CD14-positive monocyte (primary cell): Measurements from ENCODE around the gene NDUFAF2. TPM values are rescaled to one million over a fixed set of nuclear protein-coding genes. Genes with fewer than 3 reads are reported as not detected.
"Not testable (repeated sequence)": the region's sequence is repeated elsewhere in the genome, so short reads cannot be mapped to it uniquely, and the experiment has no call there.

Source experiments
- DNase-seq, 3 donors: peaks; one replicate each; pipeline ENCODE4 v3.0.0-alpha.2; 2011 to 2022
- H2AFZ ChIP-seq: 2 replicates; pipeline ENCODE4 v1.6.0; 2012; ENCODE audit warnings: mild to moderate bottlenecking, low read depth, low read length, inconsistent platforms; ENCODE audit not compliant: insufficient read depth, poor library complexity, severe bottlenecking
- H3K27ac ChIP-seq, 2 donors: 1 replicate in 1 of 2; 2 replicates in 1 of 2; pipeline ENCODE4 v1.5.1; 2012 to 2013; ENCODE audit warnings: low read length in 2 of 2, control low read depth in 1 of 2, inconsistent platforms in 1 of 2, low read depth in 1 of 2, mild to moderate bottlenecking in 1 of 2
- H3K27me3 ChIP-seq, 2 donors: one replicate each; pipeline versions ENCODE4 v1.6.0 to v1.6.1; 2011 to 2013; ENCODE audit warnings: low read length in 2 of 2; ENCODE audit not compliant: control insufficient read depth in 2 of 2, insufficient read depth in 2 of 2
- H3K36me3 ChIP-seq, 2 donors: replicated peaks in 1 of 2; 1 replicate in 1 of 2; 2 replicates in 1 of 2; pipeline versions ENCODE4 v1.5.1 to v1.6.1; 2012 to 2013; ENCODE audit warnings: low read length in 2 of 2, control low read depth in 1 of 2, inconsistent platforms in 1 of 2, mild to moderate bottlenecking in 1 of 2; ENCODE audit not compliant: insufficient read depth in 2 of 2, control insufficient read depth in 1 of 2
- H3K4me1 ChIP-seq, 2 donors: 1 replicate in 1 of 2; 2 replicates in 1 of 2; pipeline versions ENCODE4 v1.5.1 to v1.6.1; 2012 to 2013; ENCODE audit warnings: low read length in 2 of 2, control low read depth in 1 of 2, inconsistent platforms in 1 of 2, mild to moderate bottlenecking in 1 of 2, moderate library complexity in 1 of 2; ENCODE audit not compliant: insufficient read depth in 2 of 2, control insufficient read depth in 1 of 2
- H3K4me2 ChIP-seq: replicated peaks from 2 replicates; pipeline ENCODE3; 2012; ENCODE audit warnings: low read length, moderate library complexity, mild to moderate bottlenecking; ENCODE audit not compliant: poor library complexity, severe bottlenecking; ENCODE audit errors: extremely low read depth
- H3K4me3 ChIP-seq, 3 experiments: fragments of 200-600 bp in 1 of 3; sonication (generic) in 1 of 3; replicated peaks in 1 of 3; 1 replicate in 2 of 3; 2 replicates in 1 of 3; pipeline ENCODE4 v1.5.1; 2011 to 2013; ENCODE audit warnings: low read length in 3 of 3, mild to moderate bottlenecking in 3 of 3, control low read depth in 2 of 3, low read depth in 2 of 3, inconsistent platforms in 1 of 3, moderate library complexity in 1 of 3
- H3K79me2 ChIP-seq: 2 replicates; pipeline ENCODE4 v1.6.0; 2012; ENCODE audit warnings: mild to moderate bottlenecking, control low read depth, inconsistent platforms, low read length, moderate library complexity; ENCODE audit not compliant: insufficient read depth
- H3K9ac ChIP-seq: 2 replicates; pipeline ENCODE4 v1.6.0; 2017; ENCODE audit warnings: low read length, mild to moderate bottlenecking; ENCODE audit not compliant: insufficient read depth, poor library complexity, severe bottlenecking
- H3K9me3 ChIP-seq, 2 donors: replicated peaks in 1 of 2; 1 replicate in 1 of 2; 2 replicates in 1 of 2; pipeline versions ENCODE4 v1.5.1 to v1.6.1; 2012 to 2013; ENCODE audit warnings: low read length in 2 of 2, control low read depth in 1 of 2; ENCODE audit not compliant: control insufficient read depth in 1 of 2, insufficient read depth in 1 of 2
- H4K20me1 ChIP-seq: 2 replicates; pipeline ENCODE4 v1.6.0; 2012; ENCODE audit warnings: mild to moderate bottlenecking, low read length, control low read depth, moderate library complexity; ENCODE audit not compliant: insufficient read depth
- H3K27ac Mint-ChIP-seq, 7 donors: one replicate each; pipeline ENCODE4 v1.8.0; 2020; ENCODE audit warnings: mild to moderate bottlenecking in 7 of 7, mixed read lengths in 7 of 7, moderate library complexity in 6 of 7, inconsistent platforms in 2 of 7
- H3K27me3 Mint-ChIP-seq, 3 donors: one replicate each; pipeline ENCODE4 v1.8.0; 2021 to 2022; ENCODE audit warnings: low read depth in 3 of 3, mild to moderate bottlenecking in 3 of 3, mixed read lengths in 3 of 3, moderate library complexity in 3 of 3, inconsistent platforms in 1 of 3
- H3K36me3 Mint-ChIP-seq, 2 donors: one replicate each; pipeline ENCODE4 v1.8.0; 2020; ENCODE audit warnings: mixed read lengths in 2 of 2, inconsistent platforms in 1 of 2, mild to moderate bottlenecking in 1 of 2
- H3K4me1 Mint-ChIP-seq: one replicate; pipeline ENCODE4 v1.8.0; 2020; ENCODE audit warnings: mild to moderate bottlenecking, mixed read lengths
- H3K4me3 Mint-ChIP-seq, 2 donors: one replicate each; pipeline ENCODE4 v1.8.0; 2020; ENCODE audit warnings: mild to moderate bottlenecking in 2 of 2, mixed read lengths in 2 of 2, moderate library complexity in 1 of 2
- H3K9me3 Mint-ChIP-seq, 7 donors: one replicate each; pipeline ENCODE4 v1.8.0; 2020 to 2022; ENCODE audit warnings: mixed read lengths in 7 of 7, mild to moderate bottlenecking in 6 of 7, moderate library complexity in 6 of 7, inconsistent platforms in 2 of 7
- CTCF ChIP-seq: fragments of 200-600 bp; IDR thresholded peaks from one replicate; pipeline ENCODE4 v1.8.0; 2022; ENCODE audit warnings: antibody characterized with exemption, mild to moderate bottlenecking
- WGBS: methylation state at CpG from one replicate; pipeline ENCODE4 v1.1.5; 2013; ENCODE audit warnings: missing lambda C conversion rate; ENCODE audit not compliant: insufficient coverage; 5-methylcytosine and 5-hydroxymethylcytosine counted together
- intact Hi-C, 2 donors: fragments of 100-400 bp; cut with micrococcal nuclease; formaldehyde crosslinking; loops; one replicate each; pipeline versions ENCODE4 v1.15.0 to v1.15.1; 2023
- polyA plus RNA-seq, 3 donors: library from polyadenylated mRNA; depleted of rRNA in 1 of 3; unstranded in 2 of 3; stranded (reverse) in 1 of 3; fragments of 300-500 nt in 2 of 3; fragments of >200 nt in 1 of 3; fragmentation: Illumina TruSeq in 2 of 3; gene quantifications; 1 replicate in 2 of 3; 2 replicates in 1 of 3; pipeline ENCODE4 v1.2.3, GENCODE V29; 2012 to 2021

The NDUFAF2 gene
- polyA plus RNA-seq, 3 donors = 5.9 to 29.5 (median 25.0) TPM

- Histone ChIP-seq H3K4me2 (no peak overlapping the region), H3K79me2 (no peaks in the 10 kb centered on the region), H3K4me3 (no peak overlapping the region), H4K20me1 (no peaks in the 10 kb centered on the region), H3K9me3 (no peaks in the 10 kb centered on the region), H3K4me1 (peaks cover 3 to 23% of the 10 kb centered on the region in 2 donors), H2AFZ (no peak overlapping the region), H3K27ac (no peak overlapping the region), H3K27me3 (no peaks in the 10 kb centered on the region), H3K9ac (no peak overlapping the region), H3K36me3 (no peaks in the 10 kb centered on the region)
- peaks cover 0 to 5% (median 3%) of the 10 kb centered on the region in 3 donors for H3K27me3 Mint-ChIP-seq
- peaks cover 0 to 3% of the 10 kb centered on the region in 2 donors for H3K36me3 Mint-ChIP-seq
- no peak for DNase-seq
- H3K27ac Mint-ChIP-seq = no peak overlapping the region
- peaks cover 30% of the 10 kb centered on the region for H3K4me1 Mint-ChIP-seq
- peaks cover 0 to 10% (median 3%) of the 10 kb centered on the region in 7 donors for H3K9me3 Mint-ChIP-seq
- no peak overlapping the region for H3K4me3 Mint-ChIP-seq
- WGBS = no CpG with 5 or more reads among the region's 2 CpGs
- intact Hi-C loops = no loop called here
- no peak for TF ChIP-seq CTCF
Observed at GRCh38 chr5:61184708-61185107, 239.7 kb downstream of the NDUFAF2 start.

GRCh38 chr5:61186634-61187033, 241.6 kb downstream of the NDUFAF2 start:
- Mint-ChIP-seq H3K4me3 (no peak overlapping the region), H3K27ac (peak overlapping the region in 1 of 7 donors; percentile 21), H3K4me1 (peaks cover 20% of the 10 kb centered on the region), H3K36me3 (peaks cover 0 to 3% of the 10 kb centered on the region in 2 donors), H3K9me3 (peaks cover 4 to 15% (median 8%) of the 10 kb centered on the region in 7 donors), H3K27me3 (peaks cover 0 to 5% (median 3%) of the 10 kb centered on the region in 3 donors)
- Histone ChIP-seq H3K79me2 (no peaks in the 10 kb centered on the region), H3K27me3 (no peaks in the 10 kb centered on the region), H3K4me2 (no peak overlapping the region), H4K20me1 (no peaks in the 10 kb centered on the region), H2AFZ (no peak overlapping the region), H3K36me3 (no peaks in the 10 kb centered on the region), H3K27ac (no peak overlapping the region), H3K4me3 (no peak overlapping the region), H3K9ac (no peak overlapping the region), H3K9me3 (peaks cover 0 to 2% of the 10 kb centered on the region in 2 donors), H3K4me1 (peaks cover 3 to 12% of the 10 kb centered on the region in 2 donors)
- DNase-seq = no peak
- intact Hi-C loops = no loop called here
- no peak for TF ChIP-seq CTCF
- WGBS = 37% methylated on average over 2 of the region's 2 CpGs

- H3K36me3 Mint-ChIP-seq = not testable (repeated sequence)
Observed at GRCh38 chr5:61187352-61187751, 242.3 kb downstream of the NDUFAF2 start.

More at GRCh38 chr5:61187352-61187751, 242.3 kb downstream of the NDUFAF2 start:
- peaks cover 13% of the 10 kb centered on the region for H3K4me1 Mint-ChIP-seq
- H3K4me1 ChIP-seq, H3K9ac ChIP-seq, H3K9me3 ChIP-seq, H3K4me3 Mint-ChIP-seq, H3K27me3 Mint-ChIP-seq, H2AFZ ChIP-seq, H4K20me1 ChIP-seq, H3K4me3 ChIP-seq, intact Hi-C loops, H3K36me3 ChIP-seq, H3K79me2 ChIP-seq, H3K27ac ChIP-seq, DNase-seq, H3K27ac Mint-ChIP-seq, H3K4me2 ChIP-seq, H3K27me3 ChIP-seq: not testable (repeated sequence)
- peaks cover 11 to 22% (median 14%) of the 10 kb centered on the region in 7 donors for H3K9me3 Mint-ChIP-seq
